Stimulated activated CD8-positive, alpha-beta memory T cell treated with anti-CD3 and anti-CD28 coated beads, Interleukin-12 subunit alpha, Interleukin-12 subunit beta, amount 100 ng/mL, for 1 hour (primary cell): ENCODE results near the gene KLLN.
"Not testable (repeated sequence)": the region's sequence is repeated elsewhere in the genome, so short reads cannot be mapped to it uniquely, and the experiment has no call there.

ENCODE experiments used
- DNase-seq: peaks from one replicate; pipeline ENCODE4 v3.0.0-alpha.2; 2020; ENCODE audit warnings: low read depth

KLLN gene, protein sequence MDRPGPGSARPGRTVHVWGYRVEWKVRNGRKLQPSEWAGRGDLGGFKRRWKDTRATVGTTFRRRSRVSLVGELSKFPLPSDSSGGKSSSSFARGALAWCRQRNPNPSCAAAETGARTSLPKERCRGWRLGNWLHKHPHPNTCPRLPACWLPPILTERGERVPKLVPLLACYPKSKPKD

DNA sequence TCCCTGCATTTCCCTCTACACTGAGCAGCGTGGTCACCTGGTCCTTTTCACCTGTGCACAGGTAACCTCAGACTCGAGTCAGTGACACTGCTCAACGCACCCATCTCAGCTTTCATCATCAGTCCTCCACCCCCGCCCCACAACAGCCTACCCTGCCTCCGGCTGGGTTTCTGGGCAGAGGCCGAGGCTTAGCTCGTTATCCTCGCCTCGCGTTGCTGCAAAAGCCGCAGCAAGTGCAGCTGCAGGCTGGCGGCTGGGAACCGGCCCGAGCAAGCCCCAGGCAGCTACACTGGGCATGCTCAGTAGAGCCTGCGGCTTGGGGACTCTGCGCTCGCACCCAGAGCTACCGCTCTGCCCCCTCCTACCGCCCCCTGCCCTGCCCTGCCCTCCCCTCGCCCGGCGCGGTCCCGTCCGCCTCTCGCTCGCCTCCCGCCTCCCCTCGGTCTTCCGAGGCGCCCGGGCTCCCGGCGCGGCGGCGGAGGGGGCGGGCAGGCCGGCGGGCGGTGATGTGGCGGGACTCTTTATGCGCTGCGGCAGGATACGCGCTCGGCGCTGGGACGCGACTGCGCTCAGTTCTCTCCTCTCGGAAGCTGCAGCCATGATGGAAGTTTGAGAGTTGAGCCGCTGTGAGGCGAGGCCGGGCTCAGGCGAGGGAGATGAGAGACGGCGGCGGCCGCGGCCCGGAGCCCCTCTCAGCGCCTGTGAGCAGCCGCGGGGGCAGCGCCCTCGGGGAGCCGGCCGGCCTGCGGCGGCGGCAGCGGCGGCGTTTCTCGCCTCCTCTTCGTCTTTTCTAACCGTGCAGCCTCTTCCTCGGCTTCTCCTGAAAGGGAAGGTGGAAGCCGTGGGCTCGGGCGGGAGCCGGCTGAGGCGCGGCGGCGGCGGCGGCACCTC lies at the start of gene KLLN, which contains the start of gene PTEN:
Gene KLLN (minus strand): TSS at position 481 of the 891 bp plus-strand sequence. CDS start 1,046 bp downstream, outside the sequence.
Gene PTEN (plus strand): TSS at position 573 of the 891 bp plus-strand sequence. CDS start 845 bp downstream, outside the sequence.
- peak; percentile 62 for DNase-seq

DNA sequence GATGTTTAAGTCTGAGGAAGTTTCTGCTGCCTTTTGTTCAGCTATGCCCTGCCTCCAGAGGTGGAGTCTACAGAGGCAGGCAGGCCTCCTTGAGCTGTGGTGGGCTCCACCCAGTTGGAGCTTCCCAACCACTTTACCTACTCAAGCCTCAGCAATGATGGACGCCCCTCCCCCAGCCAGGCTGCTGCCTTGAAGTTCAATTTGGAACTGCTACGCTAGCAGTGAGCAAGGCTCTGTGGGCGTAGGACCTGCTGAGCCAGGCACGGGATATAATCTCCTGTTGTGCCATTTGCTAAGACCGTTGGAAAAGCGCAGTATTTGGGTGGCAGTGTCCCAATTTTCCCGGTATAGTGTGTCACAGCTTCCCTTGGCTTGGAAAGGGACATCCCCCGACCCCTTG lies 40.1 kb upstream of the KLLN start:
- DNase-seq: not testable (repeated sequence)

GRCh38 chr10:87897957-87898356 lies 34.6 kb upstream of the KLLN start:
- DNase-seq: not testable (repeated sequence)

DNA sequence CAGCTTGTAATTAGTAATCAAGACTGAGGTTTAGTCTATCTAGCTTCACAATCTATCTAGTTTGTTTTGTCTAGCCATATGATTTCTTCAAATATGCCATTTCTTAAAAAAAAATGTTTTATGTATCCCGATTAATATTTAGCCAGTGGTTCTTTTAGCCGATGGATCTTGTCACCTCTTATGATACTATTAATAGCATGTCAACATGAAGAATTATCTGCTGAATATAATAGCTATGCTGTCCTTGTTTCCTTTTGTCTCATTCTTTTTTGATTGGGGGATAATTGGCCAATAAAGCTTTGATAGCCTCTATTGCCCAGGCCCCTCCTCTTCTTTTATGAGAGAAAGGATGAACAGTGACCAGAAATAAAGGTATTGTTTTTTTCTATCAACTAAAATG lies 32.9 kb upstream of the KLLN start:
- no peak for DNase-seq

DNA sequence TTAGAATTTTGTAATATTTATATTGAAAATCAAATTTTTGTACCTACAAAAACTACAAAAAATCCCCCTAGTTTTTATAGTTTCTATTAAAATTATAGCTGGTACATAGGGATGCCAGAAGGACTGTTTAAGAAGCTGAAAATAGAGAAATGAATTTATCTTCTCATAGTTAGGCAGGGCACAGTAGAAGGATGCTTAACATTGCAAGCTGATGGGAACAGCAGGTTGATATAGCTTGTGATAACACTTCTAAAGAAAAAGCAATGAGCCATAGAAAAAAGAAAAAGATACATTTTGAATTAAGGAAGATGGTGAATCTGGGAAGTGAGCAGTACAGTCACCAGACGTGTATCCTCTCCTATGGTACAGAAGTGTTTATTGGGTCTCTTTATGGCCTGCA lies 32.1 kb upstream of the KLLN start:
- no peak for DNase-seq

- no peak for DNase-seq
Measured at GRCh38 chr10:87887548-87888289, 24.4 kb upstream of the KLLN start.

GRCh38 chr10:87887146-87887545 lies 23.8 kb upstream of the KLLN start:
- no peak for DNase-seq

DNA sequence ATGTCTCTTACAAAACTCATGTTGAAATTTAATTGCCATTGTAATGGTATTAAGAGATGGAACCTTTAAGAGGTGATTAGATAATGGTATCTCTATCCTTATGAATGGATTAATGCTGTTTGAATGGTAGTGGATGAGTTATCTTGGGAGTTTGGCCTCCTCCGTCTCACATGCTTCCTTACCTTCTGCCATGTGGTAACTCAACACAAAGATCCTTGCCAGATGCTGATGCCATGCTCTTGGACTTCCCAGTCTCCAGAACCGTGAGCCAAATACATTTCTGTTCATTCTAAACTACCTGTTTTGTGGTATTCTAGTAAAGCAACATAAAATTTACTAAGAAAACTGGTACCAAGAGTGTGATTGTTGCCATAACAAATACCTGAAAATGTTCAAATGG lies 23.3 kb upstream of the KLLN start:
- DNase-seq: no peak

DNA sequence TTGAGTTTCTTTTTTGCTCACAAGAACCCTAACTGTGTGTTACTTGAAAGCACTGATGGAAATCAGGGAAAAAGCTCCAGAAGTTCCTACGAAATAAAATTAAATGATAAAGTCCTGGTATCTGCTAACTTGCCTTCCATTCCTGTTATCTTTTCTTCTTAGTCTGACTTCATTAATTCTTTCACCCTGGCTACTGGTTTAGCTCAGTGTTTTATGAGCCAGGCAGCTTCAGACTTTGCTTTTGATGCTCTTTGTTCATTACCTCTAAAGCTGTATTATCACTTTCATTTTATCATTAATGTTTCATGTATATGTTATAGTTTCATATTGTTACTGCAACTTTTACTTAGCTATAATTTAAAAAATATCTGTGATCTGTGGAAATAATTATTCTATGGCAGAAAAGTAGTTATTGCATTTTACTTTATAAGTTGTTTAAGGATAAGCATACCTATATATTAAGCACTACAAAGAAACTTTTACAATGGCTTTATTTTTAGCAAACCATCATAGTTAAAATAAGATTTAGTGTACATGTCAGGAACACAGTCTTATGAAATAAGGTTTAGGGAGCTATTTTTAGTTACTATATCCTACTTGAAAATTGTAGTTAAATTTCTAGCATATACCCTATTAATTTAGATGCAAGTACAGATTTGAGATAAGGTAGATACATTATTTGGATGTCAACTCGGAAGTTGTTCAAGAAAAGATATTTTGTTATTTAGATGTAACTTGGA lies 19.4 kb upstream of the KLLN start:
- no peak for DNase-seq

- not testable (repeated sequence) for DNase-seq
Measured at GRCh38 chr10:87881373-87882059, 18.2 kb upstream of the KLLN start.

GRCh38 chr10:87880336-87880735 lies 17.0 kb upstream of the KLLN start:
- no peak for DNase-seq

DNA sequence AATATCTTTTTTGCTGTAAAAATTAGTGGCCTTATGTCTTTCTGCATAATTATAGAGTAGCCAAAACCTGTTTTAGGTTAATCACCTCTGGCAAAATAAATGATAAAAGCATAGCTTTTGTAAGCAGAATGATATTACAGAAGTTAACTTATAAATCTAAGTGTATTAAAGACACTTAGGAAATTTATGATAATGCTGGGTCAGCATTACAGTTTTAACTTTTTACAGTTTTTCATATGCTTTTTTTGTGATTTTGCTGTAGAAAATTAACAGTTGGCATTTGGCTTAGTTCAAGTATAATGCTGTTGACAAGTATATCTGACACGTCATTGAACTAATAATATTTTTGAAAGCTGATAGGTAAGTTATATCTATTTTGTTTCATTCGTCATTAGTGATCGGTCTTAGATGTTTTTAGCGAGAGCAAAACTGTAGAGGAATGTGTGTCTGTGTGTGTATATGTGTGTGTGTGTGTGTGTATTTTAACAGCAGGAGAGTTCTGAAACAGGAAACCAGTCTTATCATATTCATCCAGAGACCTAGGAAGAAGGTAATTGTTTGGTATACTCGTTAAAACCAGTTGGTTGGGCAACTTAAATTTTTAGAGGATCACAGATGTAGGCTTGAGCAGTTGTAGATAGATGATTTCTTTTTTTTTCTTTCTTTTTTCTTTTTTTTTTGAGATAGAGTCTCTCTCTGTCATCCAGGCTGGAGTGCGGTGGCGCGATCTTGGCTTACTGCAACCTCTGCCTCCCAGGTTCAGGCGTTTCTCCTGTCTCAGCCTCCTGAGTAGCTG lies 15.5 kb upstream of the KLLN start:
- DNase-seq: no peak

DNA sequence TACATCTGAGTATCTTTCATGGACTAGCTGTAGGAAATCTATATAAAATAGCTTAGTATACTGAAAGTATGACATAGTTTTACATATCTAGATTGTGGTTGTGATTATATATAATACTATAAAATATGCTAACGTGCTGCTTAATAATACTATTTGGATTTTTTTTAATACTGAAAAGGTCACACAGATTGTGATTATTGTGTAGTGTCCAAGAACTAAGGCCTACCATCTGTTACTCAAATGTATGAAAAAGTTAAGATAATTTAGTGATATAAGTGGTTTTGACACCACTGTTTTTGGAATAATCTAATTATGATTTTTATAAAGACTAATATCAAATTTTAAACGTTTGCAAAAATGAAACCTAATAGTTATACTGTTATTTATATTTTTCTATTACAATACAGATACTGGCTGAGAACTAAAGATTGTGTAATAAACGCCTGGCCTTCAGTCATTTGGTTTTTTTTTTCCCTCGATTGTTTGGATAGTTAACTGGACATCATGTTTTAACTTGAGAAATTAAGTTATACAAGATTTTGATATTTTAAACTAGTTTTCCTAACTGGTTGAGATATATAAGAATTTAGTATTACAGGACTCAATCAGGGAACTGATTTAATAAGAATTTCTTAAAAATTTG lies 12.7 kb upstream of the KLLN start:
- DNase-seq: no peak

DNA sequence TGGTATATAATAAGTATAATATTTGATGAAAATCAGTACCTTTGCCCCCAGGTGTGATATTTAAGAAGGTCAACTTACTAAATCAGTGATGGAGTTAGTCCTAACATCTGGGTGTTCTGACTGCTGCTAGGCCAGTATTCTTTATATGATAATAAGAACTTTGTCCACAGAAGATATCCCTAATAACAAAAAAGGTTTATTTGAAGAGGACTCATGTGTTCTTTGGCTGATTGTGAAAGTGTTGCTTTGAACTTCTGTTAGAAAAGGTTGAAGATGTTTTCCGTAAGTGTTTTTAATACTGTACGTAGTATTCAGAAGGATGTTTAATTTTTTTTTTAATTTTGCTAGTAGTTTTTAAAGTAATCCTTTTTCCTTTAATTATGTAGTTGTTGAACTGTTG lies 10.3 kb upstream of the KLLN start:
- no peak for DNase-seq

DNA sequence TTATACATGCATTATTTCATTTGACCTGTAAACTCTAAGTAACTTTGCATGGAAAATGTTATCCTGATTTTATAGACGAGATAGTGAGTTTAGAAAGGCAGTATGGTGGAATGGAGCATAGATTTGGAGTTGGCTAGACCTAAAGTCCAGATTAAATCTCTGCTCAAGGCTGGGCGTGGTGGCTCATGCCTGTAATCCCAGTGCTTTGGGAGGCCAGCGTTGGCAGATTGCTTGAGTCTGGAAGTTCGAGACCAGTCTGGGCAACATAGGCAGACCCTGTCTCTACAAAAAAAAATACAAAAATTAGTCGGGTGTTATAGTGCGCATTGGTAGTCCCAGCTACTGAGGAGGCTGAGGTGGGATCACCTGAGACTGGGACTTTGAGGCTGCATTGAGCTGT lies 9.5 kb upstream of the KLLN start:
- DNase-seq: no peak

- DNase-seq: no peak
Measured at GRCh38 chr10:87869773-87870551, 6.6 kb upstream of the KLLN start.

GRCh38 chr10:87869139-87869538 lies 5.8 kb upstream of the KLLN start:
- DNase-seq: not testable (repeated sequence)

GRCh38 chr10:87868277-87868676 lies 4.9 kb upstream of the KLLN start:
- no peak for DNase-seq

GRCh38 chr10:87867453-87867852 lies 4.1 kb upstream of the KLLN start:
- DNase-seq: no peak
